HG03025 (cell line): ENCODE results near the gene CKLF.
"Not testable (repeated sequence)": the region's sequence is repeated elsewhere in the genome, so short reads cannot be mapped to it uniquely, and the experiment has no call there.

Source experiments
- ATAC-seq: cut with Tn5 transposase; IDR thresholded peaks from one replicate; pipeline ENCODE4 v1.9.1; 2021; ENCODE audit warnings: mild to moderate bottlenecking, moderate library complexity; ENCODE audit not compliant: unreplicated experiment, low FRiP score

CKLF gene

DNA sequence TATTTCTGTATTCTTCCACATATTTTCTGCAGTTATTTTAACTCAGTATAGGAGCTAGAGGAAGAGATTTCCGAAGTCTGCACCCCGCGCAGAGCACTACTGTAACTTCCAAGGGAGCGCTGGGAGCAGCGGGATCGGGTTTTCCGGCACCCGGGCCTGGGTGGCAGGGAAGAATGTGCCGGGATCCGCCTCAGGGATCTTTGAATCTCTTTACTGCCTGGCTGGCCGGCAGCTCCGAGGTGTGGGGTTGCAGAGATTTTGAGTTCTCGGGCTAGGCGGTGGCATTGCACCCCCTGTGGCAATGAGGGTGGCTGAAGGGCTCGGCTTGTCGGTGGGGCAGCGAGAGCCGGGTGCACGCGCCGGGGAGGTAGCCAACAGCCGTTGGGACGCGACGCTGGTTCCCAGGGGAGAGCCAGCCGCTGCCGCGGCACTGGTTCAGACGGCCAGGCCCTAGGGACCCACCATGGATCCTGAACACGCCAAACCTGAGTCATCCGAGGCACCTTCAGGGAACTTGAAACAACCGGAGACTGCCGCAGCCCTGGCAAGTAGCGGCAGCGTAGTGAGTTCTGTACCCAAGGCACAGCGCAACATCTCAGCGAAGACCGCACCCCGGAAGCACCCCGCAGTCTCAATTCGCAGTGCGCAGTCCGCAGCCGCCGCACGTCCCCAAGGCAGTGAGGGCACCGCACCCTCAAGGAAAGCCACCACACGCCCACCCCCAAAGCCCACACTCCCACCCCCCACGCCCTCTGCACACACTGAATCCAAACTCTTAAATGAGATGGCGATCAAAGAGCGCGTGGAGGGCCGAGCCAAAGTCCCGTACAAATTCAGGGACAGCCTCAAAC is 13.9 kb downstream of the CKLF start, which contains the start of gene CMTM1:
Gene CMTM1, plus strand, starts transcription at position 389 of the 851 bp plus-strand sequence. Its CDS starts 75 bp downstream, at position 464.
- ATAC-seq: no peak

DNA sequence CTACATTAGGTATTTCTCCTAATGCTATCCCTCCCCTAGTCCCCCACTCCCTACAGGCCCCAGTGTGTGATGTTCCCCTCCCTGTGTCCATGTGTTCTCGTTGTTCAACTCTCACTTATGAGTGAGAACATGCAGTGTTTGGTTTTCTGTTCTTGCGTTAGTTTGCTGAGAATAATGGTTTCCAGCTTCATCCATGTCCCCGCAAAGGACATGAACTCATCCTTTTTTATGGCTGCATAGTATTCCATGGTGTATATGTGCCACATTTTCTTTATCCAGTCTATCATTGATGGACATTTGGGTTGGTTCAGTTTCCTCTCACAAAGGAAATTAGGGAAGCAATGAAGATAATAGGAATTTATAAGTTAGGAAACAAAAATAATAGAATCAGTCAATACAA is 14.9 kb downstream of the CKLF start:
- ATAC-seq: not testable (repeated sequence)

DNA sequence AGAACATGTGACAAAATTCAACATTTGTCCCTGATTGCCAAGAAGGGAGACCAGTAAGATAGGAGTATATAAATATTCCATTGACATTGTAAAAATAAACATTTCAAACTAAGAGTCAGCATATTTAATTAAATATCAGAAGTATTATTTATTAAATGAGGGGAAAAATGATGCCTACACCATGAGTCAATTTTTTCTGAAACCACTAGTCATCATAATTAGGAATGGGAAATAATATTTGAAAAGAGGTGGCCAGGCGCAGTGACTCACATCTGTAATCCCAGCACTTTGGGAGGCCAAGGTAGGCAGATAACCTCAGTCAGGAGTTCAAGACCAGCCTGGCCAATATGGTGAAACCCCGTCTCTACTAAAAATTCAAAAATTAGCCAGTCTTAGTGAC is 16.0 kb downstream of the CKLF start:
- no peak for ATAC-seq

DNA sequence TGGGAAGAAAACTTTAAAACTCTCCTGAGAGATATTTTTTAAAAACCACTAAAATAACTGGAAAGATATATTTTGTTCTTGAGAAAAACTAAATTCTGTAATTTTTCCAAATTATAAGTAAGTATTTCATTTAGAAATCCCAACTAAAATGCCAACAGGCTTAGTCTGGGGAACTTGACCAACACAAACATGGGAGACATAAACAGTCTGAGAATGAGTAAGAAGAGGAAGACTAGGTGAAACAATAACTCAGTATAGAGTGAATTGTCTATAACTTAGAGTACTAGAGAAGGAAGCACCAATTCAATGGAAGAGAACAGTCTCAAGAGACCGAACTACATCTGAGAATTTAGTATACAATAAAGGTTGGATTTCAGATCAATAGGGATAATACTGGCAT is 16.8 kb downstream of the CKLF start:
- no peak for ATAC-seq

DNA sequence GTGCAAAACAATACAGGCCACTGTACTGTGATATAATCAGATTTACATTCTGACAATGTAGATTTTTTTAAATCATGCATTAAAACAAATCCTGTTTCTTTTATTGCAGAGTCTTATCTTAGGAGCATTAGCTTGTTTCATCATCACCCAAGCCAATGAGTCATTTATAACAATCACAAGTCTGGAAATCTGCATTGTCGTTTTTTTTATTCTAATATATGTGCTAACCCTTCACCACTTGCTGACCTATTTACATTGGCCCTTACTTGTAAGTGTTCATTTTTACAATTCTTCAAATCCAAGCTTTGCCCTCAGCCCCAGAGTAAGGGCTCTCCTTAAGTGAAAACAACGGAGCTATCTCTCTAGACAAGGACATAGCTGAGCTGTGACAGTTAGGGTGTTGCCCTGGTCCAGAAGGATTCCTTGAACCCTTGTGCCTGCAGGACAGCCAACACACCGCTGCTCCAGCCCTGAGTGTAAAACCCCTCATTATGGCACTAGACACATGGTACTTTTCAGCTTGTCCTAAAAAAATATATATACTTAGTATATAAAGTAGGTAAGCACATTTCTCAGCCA is 17.5 kb downstream of the CKLF start:
- no peak for ATAC-seq

DNA sequence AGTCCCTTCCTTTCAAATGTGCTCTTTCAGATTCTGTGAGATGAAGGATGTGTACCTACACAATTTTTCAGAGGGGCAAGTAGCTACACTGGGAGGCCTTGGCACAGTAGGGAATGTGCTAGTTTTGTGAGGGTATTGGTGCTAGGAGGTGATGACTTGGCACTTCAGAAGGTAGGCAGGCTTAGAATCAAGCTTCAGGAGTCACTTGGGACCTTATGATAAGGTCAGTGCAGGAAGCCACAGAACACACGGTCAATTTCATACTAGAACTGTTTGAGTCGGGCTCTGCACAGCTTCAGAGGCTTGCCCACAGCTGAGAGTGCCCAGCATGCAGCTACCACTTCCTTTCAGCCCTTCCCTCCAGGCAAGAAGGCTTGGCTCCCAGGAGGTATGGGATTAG is 20.0 kb downstream of the CKLF start:
- no peak for ATAC-seq

DNA sequence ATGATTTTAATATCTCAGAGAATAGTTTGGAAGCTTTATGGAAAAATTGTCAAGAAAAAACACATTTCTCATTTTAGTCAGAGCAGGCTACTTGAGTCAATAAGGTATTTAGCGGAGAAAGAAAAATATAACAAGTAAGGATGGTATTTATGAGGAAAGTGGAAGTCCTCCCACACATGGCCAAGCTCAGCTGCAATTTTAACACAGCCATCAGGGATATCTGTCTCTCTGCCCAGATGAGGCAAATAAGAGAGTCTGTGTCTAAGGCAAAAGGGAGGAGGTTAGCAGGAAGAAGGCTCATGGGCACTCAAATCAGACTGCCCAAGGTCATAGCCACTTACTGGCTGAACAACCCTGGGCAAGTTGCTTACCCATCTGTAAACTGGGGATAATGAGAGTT is 21.7 kb downstream of the CKLF start:
- ATAC-seq: no peak

DNA sequence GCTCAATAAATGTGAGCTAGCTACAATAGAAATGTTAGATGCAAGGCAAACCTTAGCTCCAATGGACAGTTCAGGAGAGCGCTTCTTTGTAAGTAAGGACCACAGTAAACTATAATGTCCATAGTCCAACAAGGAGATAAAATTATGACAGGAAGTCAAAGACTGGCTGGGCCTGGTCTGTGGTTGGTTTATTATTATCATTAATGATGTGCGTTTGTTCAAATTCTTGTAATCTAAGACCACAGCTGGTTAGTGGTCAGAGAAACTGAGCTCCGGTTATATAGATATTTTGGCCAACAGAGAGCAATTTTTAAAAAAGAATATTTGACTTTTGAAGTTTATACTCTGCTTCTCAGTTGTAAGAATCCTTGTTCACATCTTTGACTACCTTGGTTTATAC is 22.2 kb downstream of the CKLF start:
- no peak for ATAC-seq

DNA sequence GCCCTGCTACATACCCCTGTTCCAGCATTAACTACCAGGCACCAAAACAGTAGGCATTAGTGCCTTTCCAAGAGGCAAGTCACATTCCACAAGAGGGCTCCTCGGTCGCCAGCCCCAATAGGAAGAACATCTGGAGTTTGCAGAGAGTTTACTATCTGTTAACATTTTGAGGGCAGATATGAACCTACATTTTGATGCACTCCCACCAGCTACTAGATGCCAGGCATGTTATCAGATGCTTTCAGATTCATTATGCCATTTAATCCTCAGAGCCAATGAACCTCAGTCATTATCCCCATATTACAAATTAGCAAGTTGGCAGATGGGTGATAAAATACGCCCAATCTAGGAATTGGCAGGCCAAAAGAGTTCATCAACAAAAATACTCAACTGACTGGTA is 22.7 kb downstream of the CKLF start:
- ATAC-seq: no peak

DNA sequence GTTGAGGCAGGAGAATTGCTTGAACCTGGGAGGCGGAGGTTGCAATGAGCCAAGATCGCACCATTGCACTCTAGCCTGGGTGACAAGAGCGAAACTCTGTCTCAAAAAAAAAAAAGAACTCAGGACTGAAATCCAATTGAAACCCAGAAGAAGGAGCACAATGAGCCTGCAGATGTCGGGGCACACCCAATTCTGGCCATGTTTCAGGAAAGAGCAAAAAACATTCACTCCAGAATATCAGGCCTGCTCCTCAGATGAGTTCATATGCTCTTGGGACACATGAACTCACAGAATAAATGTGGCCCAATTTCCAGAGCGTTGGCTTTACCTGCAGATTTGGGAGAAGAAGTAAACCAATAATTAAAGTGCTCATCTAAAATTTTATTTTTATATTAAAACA is 23.9 kb downstream of the CKLF start:
- ATAC-seq: no peak

DNA sequence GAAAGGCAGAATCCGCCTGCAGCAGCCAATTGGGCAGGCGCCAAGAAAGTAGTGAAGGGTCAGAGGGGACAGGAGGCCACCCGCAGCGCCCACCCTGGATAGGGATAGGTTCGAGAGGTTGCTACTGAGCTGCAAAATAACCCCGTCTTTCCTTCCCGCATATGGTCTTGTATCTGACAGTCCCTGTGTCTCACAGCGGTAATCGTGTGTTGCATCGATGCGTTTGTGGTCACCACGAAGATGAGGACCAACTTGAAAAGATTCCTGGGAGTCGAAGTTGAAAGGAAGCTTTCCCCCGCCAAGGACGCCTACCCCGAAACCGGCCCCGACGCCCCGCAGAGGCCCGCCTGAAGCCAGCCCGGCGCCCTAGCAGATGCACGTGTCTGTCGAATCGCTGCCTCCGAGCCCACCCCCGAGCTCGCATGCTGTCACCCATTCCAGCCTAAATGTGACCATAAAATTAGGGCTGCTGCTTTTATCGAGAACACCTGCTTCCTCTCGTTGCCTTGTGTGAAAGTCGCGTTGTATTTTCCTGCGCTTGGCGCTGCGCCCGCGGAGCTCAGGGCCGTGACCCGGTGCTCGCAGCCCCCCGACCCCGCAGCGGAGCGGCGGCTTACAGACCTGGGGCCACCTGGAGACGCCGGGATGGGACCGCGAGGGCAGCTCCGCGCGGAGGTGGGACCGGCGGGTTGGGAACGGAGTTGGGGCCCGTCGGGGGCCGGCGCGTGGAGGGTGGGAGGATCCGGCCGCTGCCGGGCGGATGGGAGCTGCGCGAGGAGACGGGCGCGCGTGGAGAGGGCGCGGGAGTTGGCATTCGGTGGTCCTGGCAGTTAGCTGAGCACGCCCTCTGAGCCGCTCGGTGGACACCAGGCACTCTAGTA is 26.5 kb downstream of the CKLF start, which contains the start of gene CMTM2:
Gene CMTM2, plus strand, starts transcription at position 813 of the 881 bp plus-strand sequence. CDS start 145 bp downstream, outside the sequence.
- no peak for ATAC-seq

DNA sequence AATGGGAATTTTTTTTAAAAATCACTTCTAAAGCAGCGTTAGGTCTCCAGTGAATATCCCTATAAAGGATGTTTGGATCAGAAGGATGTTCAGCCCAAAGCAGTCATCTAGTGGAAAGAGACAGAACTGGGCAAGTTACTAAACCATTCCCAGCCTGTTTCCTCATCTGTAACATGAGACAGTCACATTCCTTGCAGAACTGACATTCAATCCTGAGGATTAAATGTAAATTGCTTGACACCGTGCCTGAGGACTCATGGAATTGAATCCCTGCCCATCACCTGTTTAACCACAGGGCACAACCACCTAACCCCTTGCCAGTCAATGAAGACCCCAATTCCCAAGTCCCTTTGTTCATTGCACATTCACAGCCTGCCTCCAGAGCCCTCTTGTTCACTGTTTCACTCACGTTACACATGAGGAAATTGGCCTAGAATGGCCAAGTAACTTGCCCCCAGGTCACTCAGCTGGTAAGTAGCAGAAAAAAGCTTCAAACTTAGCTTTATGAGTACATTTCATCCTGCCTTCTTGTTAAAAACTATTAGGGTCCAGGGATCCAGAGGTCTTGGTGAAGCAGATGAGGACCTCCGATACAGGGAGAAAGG is 28.3 kb downstream of the CKLF start:
- ATAC-seq: no peak

DNA sequence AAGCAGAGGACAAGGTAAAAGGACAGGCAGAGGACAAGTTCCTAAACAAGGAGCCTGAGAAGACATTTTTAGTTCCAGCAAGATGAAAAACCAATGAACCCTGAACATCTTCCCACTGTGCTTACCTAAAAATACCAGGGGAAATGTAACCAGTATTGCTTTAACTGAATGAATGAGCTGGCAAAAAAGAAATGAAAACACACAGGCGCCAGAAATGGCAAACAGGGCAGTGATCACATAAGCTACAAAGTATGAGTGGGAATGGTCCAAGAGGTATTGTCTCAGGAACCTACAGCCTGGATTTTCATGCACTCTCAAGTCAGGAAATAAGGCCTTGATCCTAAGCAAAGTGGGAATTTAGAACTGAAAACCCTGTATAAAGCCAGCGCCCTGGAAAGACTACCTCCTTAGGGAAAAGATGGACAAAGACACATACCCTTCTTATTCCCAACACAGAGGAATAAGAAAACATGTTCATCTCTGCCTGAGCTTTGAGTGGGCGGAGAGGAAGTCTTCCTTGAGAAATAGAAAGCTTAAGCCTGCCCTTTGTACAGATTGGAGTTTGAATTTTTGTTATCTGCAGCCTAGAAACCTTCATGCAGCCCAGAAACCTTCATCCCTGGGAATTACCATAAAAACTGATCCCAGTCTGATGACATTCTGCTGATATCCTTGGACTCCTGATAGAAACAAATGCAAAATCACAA is 29.0 kb downstream of the CKLF start:
- ATAC-seq: no peak

DNA sequence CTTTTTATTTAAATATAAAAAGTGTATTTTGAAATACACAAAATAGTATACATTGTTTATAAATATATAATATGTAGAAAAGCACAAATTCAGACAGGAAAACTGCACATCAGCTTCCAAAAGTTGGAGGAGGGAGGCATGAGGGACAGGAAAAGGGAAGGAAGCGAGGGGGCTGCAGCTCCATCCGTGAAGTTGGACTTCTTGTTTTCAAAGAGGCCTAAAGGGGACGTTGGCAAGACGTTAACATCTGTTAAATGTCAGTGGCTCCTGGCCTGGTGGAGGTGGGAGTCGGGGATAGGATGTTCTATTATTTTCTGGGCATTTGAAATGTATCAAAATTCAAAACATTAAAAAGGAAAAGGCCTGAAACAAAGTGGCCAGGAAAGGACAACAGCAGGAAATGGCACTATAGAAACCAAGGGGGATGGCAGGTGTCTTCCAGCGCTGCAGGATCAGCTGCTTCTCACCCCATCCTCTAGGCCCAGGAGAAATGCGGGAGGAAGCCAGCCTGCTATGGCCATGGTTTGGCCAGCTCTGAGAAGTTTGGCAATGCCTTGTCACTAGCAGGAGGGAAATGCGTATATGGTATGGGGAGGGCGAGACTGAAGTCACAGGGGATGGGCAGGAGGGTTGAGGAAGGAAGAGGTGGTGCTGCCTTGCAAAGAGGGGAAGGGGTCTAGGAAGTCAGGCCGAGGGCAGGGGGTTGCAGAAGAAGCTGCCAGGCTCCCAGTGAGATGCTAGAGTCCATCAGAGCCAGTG is 33.3 kb downstream of the CKLF start:
- ATAC-seq: no peak

DNA sequence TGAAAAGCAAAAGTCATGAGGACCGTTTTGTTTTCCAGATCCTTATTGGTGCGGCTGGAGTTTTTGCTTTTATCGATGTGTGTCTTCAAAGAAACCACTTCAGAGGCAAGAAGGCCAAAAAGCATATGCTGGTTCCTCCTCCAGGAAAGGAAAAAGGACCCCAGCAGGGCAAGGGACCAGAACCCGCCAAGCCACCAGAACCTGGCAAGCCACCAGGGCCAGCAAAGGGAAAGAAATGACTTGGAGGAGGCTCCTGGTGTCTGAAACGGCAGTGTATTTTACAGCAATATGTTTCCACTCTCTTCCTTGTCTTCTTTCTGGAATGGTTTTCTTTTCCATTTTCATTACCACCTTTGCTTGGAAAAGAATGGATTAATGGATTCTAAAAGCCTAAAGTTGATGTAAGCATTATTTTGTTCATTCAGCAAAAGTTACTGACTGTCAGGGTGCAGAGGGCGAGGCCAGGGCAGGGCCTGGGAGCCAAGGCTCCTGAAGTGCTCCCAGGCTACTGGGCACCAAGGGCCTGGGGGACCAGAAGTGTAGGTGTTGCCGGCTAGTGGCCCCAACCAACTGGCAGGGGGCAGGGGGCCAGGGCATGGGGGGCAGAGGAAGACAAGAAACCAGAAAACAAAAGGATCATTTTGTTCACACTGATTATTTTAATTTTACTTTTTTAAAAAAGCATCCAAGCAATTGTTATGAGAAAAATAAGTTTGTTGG is 35.7 kb downstream of the CKLF start:
- no peak for ATAC-seq

DNA sequence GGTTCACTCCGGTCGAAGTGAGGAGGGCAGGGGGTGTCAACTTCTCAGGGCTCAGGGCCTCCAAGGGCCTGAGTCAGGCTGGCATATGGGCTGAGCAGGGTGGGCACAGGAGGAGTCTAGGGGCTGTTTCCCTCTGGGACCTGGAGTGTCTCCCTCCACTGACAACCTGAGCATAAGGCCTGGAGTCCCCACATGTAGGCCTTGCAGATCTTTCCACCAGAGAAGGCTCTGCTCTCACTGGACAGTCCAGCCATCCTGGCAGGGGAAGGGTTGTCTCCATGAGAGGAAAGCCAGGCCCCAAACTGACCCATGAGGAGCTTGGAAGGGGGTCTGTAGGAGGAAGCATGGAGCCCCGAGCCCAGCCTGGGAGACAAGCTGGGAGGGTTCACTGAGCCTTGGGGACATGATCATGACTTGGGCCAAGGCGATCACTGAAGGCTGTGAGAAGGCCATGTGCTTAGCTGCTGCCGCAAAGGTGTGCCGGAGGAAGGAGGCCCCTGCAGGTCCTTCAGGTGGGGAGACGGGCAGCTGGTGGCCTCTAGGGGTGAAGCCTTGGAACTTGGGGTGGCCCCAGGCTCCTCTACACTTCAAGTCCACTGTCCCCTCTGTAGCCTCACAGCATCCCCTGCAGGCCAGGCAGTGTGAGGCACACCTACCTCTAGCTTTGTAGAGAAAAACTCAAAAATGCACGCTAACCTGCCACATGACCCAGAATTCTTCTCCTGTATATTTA is 36.8 kb downstream of the CKLF start:
- peak; percentile 77 for ATAC-seq

DNA sequence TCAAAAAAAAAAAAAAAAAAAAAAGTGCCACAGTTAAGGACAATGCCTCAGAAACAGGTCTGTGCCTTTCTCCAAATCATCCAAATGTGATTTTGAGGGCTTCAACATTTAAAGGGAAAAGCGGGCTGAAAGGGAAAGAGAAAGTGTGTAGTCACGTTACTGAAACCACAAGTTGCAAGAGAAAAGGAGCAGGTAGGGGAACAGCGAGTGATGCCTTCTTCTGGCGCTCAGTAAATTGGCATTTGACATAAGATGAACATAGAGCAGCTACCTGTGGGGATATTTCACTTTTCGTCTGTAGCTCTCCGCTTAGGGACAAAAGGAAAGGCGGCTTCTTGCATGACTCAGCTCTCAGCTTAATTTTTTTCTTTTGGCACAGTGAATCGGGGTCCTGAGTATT is 37.9 kb downstream of the CKLF start:
- no peak for ATAC-seq

DNA sequence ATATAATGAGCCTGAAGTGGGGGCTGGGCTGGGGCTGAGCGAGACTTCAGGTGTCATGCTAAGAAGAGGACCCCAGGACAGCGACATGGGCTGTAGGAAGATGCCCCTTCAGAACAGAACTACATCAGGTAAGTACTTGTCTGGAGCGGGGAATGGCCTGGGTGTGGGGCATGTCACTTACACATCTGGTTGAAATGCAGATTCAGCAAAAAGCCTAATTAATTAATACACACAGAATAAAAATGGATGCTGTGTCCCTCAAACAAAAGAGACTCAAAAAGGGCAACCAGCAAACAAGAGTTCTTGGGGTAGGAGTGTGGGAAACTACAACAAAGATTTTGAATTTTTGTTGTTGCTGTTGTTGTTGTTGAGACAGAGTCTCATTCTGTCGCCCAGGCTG is 38.6 kb downstream of the CKLF start:
- ATAC-seq: no peak
